Stomach smooth muscle (tissue), 2 donors: Measurements from ENCODE around the gene AGBL1.

Experiments used
- H3K27ac ChIP-seq: one replicate; pipeline ENCODE4 v1.7.0; 2013; ENCODE audit warnings: mild to moderate bottlenecking, low read length, inconsistent platforms
- H3K27me3 ChIP-seq, 2 donors: one replicate each; pipeline ENCODE4 v1.7.0; 2013; ENCODE audit warnings: low read length in 2 of 2; ENCODE audit not compliant: insufficient read depth in 2 of 2, control insufficient read depth in 1 of 2
- H3K36me3 ChIP-seq, 2 donors: one replicate each; pipeline ENCODE4 v1.7.0; 2013; ENCODE audit warnings: low read length in 2 of 2; ENCODE audit not compliant: control insufficient read depth in 2 of 2, insufficient read depth in 2 of 2
- H3K4me1 ChIP-seq: one replicate; pipeline ENCODE4 v1.7.0; 2013; ENCODE audit warnings: low read length; ENCODE audit not compliant: control insufficient read depth, insufficient read depth
- H3K4me3 ChIP-seq, 2 donors: one replicate each; pipeline ENCODE4 v1.7.0; 2013; ENCODE audit warnings: low read length in 2 of 2
- H3K9ac ChIP-seq, 2 donors: one replicate each; pipeline ENCODE4 v1.7.0; 2013; ENCODE audit warnings: low read length in 2 of 2, mild to moderate bottlenecking in 1 of 2
- H3K9me3 ChIP-seq, 2 donors: one replicate each; pipeline ENCODE4 v1.7.0; 2013; ENCODE audit warnings: low read length in 2 of 2; ENCODE audit not compliant: control insufficient read depth in 2 of 2
- donor health status: healthy.
- donor health status: Pancreatic carcinoma.

The AGBL1 gene

GRCh38 chr15:86060674-86061073 is 19.0 kb upstream of the AGBL1 start:
- H3K9ac ChIP-seq = no peak overlapping the region
- H3K9me3 ChIP-seq = no peaks in the 10 kb centered on the region
- no peak overlapping the region for H3K27ac ChIP-seq
- H3K4me3 ChIP-seq = no peak overlapping the region
- no peaks in the 10 kb centered on the region for H3K4me1 ChIP-seq
- no peaks in the 10 kb centered on the region for H3K36me3 ChIP-seq
- H3K27me3 ChIP-seq = peaks cover 3 to 4% of the 10 kb centered on the region in 2 donors

DNA sequence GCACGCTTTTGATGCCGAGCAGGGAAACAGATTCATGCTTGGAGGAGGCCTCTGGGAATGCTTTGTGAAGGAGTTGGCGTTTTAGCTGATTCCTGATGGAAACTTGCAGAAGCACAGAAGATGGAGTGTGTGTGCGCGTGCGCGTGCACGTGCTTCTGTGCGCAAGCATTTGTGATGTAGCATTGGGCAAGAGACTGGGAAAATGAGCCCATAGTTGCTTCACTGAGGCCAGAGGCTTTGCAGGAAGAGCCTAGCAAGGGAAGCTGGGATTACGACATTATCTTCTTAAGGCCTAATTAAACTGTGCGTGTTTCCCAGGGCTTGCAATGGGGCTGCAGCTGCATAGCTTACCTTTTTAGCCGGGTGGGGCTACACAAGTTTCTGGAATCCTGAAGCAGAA is 18.1 kb upstream of the AGBL1 start:
- no peaks in the 10 kb centered on the region for H3K36me3 ChIP-seq
- no peaks in the 10 kb centered on the region for H3K9me3 ChIP-seq
- no peak overlapping the region for H3K27ac ChIP-seq
- H3K9ac ChIP-seq = no peak overlapping the region
- H3K4me1 ChIP-seq = no peaks in the 10 kb centered on the region
- peaks cover 3 to 4% of the 10 kb centered on the region in 2 donors for H3K27me3 ChIP-seq
- no peak overlapping the region for H3K4me3 ChIP-seq

- Histone ChIP-seq H3K9ac (no peak overlapping the region), H3K9me3 (no peaks in the 10 kb centered on the region), H3K27ac (no peak overlapping the region), H3K4me3 (no peak overlapping the region), H3K4me1 (no peaks in the 10 kb centered on the region), H3K27me3 (peaks cover 3 to 4% of the 10 kb centered on the region in 2 donors), H3K36me3 (no peaks in the 10 kb centered on the region)
These were observed 16.9 kb upstream of the AGBL1 start for GRCh38 chr15:86062646-86063243.

DNA sequence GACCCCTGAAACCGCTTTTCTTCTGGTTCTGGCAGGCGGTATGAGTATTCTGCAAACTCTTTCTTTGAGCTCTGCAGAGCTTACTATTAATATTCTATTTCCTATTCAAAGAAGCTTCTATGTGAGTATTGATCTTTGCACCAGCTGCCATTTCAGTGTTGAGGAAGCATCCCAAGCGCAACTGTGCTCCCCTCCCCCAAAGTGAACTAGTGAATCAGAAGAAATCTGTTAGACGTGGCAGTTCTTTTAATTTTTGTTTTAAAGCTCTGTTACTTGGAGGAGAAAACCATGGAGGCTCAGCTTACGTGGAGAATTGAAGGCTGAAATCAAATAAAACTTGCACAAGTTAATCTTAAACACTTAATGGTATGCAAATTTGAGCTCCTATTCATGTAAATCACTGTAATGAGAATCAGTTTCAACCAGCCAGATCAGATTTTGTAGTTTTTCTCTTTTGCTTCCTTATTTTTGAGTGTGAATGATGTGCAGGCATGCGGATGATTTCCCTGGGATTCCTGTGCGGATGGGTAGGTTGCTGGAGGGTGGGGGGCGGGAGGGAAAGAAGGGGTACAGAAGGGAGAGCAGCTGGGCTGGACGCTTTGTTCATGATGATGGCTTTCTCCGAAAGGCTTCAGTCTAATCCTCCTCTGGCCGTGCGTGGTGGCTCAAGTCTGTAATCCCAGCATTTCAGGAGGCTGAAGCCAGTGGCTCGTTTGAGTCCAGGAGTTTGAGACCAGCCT is 16.1 kb upstream of the AGBL1 start:
- Histone ChIP-seq H3K9ac (no peak overlapping the region), H3K27ac (no peak overlapping the region), H3K9me3 (no peaks in the 10 kb centered on the region), H3K36me3 (no peaks in the 10 kb centered on the region), H3K4me1 (no peaks in the 10 kb centered on the region), H3K4me3 (no peak overlapping the region), H3K27me3 (peaks cover 3 to 4% of the 10 kb centered on the region in 2 donors)

DNA sequence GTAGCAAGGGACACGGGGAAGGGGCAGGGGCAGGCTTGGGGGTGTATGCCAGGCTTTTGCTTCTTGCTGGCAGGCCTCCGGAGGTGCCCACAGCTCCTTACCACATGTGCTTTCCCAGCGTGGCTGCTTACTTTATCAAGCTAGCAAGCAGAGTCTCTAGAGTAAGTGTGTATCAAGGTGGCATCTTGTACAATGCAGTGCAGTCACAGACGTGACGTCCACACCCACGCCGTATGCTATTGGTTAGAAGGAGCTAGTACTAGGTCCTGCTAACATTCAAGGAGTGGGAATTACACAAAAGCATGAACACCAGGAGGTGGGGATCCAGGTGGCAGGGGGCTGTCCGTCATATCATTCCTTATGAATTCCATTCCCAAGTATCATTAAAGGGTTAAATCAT is 15.3 kb upstream of the AGBL1 start:
- Histone ChIP-seq H3K9ac (no peak overlapping the region), H3K27me3 (peaks cover 3 to 4% of the 10 kb centered on the region in 2 donors), H3K4me1 (no peaks in the 10 kb centered on the region), H3K4me3 (no peak overlapping the region), H3K36me3 (no peaks in the 10 kb centered on the region), H3K27ac (no peak overlapping the region), H3K9me3 (no peaks in the 10 kb centered on the region)

DNA sequence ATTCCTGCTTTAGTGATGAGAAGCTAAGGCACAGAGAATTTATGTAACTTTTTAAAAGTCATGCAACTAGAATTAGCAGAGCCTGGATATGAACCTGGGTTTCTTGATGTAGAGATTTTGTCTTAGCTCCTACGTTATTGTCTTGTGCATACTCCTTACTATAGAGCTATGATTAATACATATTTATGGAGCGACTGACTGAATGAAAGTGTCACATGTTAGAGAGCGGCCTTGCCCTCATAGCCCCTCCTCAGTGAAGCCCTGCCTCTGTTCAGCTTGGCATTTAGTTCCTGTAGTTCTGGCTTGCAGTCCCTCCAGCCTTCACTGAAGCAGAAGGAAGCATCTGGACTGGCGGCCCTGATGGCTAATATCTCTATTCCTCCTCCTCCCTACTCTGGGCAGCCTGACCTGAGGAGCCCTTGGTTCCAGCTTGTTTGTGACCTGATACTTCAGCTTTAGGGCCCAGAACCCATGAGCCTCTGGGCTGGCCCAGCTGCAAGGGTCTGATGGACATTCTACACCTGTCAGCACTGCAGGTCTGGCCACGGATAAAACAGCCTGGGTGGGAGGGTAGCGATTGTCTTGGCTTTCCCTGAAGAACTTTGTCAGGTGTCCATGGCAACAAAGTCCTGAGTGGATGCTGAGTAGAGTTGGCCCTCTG is 13.4 kb upstream of the AGBL1 start:
- H3K9me3 ChIP-seq = no peaks in the 10 kb centered on the region

GRCh38 chr15:86073281-86073680 is 6.4 kb upstream of the AGBL1 start:
- H3K4me3 ChIP-seq = no peak overlapping the region
- H3K27ac ChIP-seq = no peak overlapping the region
- H3K9me3 ChIP-seq = no peaks in the 10 kb centered on the region
- no peaks in the 10 kb centered on the region for H3K36me3 ChIP-seq
- no peaks in the 10 kb centered on the region for H3K27me3 ChIP-seq
- H3K9ac ChIP-seq = no peak overlapping the region
- no peaks in the 10 kb centered on the region for H3K4me1 ChIP-seq

More for the DNA sequence above, 13.4 kb upstream of the AGBL1 start:
- Histone ChIP-seq H3K27me3 (peaks cover 3 to 4% of the 10 kb centered on the region in 2 donors), H3K4me3 (no peak overlapping the region), H3K4me1 (no peaks in the 10 kb centered on the region), H3K27ac (no peak overlapping the region), H3K9ac (no peak overlapping the region), H3K36me3 (no peaks in the 10 kb centered on the region)

GRCh38 chr15:86076468-86076867 is 3.2 kb upstream of the AGBL1 start:
- Histone ChIP-seq H3K4me1 (no peaks in the 10 kb centered on the region), H3K4me3 (no peak overlapping the region), H3K9ac (no peak overlapping the region), H3K36me3 (no peaks in the 10 kb centered on the region), H3K27me3 (no peaks in the 10 kb centered on the region), H3K27ac (no peak overlapping the region), H3K9me3 (no peaks in the 10 kb centered on the region)

GRCh38 chr15:86077070-86077469 is 2.6 kb upstream of the AGBL1 start:
- Histone ChIP-seq H3K4me1 (no peaks in the 10 kb centered on the region), H3K9me3 (no peaks in the 10 kb centered on the region), H3K4me3 (no peak overlapping the region), H3K9ac (no peak overlapping the region), H3K27me3 (no peaks in the 10 kb centered on the region), H3K36me3 (no peaks in the 10 kb centered on the region), H3K27ac (no peak overlapping the region)

- no peak overlapping the region for H3K9ac ChIP-seq
- H3K27ac ChIP-seq = no peak overlapping the region
- H3K9me3 ChIP-seq = no peaks in the 10 kb centered on the region
- H3K4me3 ChIP-seq = no peak overlapping the region
- peaks cover 5% of the 10 kb centered on the region for H3K4me1 ChIP-seq
- no peaks in the 10 kb centered on the region for H3K36me3 ChIP-seq
- H3K27me3 ChIP-seq = no peaks in the 10 kb centered on the region
These were observed 631 bp downstream of the AGBL1 start for GRCh38 chr15:86080302-86080701.
